OCI-LY1 (cell line): ENCODE data around the gene OCLN.

Experiments
- CTCF ChIP-seq: fragments of 200-600 bp; sonication (generic), shearing (Covaris generic); IDR thresholded peaks from 2 replicates; pipeline ENCODE4 v1.5.1; 2017; ENCODE audit warnings: mild to moderate bottlenecking, antibody characterized with exemption, low read length, moderate library complexity, mixed read lengths
- EZH2 ChIP-seq: fragments of 200-600 bp; sonication (generic), shearing (Covaris generic); IDR thresholded peaks from 2 replicates; pipeline ENCODE4 v1.8.0; 2017; ENCODE audit warnings: borderline replicate concordance, mixed run types, mild to moderate bottlenecking, antibody characterized with exemption, low read length, moderate library complexity, mixed read lengths

GRCh38 chr5:69492391-69492922, at the start of gene OCLN:
- TF ChIP-seq EZH2 (no peak), CTCF (no peak)
